GM18909 (cell line): Measurements from ENCODE around the gene GNG3.
A peak's percentile ranks its signal among the peaks of the same experiment; 100 is the strongest.
"Not testable (repeated sequence)": the region's sequence is repeated elsewhere in the genome, so short reads cannot be mapped to it uniquely, and the experiment has no call there.

Experiments
- ATAC-seq: cut with Tn5 transposase; IDR thresholded peaks from one replicate; pipeline ENCODE4 v1.9.1; 2021; ENCODE audit warnings: mild to moderate bottlenecking; ENCODE audit not compliant: unreplicated experiment, poor library complexity

GNG3 gene

GRCh38 chr11:62707277-62707861 is at the start of gene GNG3, which contains the start of gene BSCL2:
Gene GNG3, plus strand, starts transcription at chr11:62707676. Its CDS starts 620 bp downstream, at chr11:62708296.
Gene BSCL2, minus strand, starts transcription at chr11:62707424. Its CDS starts 229 bp downstream, at chr11:62707195.
- ATAC-seq: no peak

GRCh38 chr11:62664405-62665074 is 42.9 kb upstream of the GNG3 start:
- ATAC-seq: peak; percentile 35

DNA sequence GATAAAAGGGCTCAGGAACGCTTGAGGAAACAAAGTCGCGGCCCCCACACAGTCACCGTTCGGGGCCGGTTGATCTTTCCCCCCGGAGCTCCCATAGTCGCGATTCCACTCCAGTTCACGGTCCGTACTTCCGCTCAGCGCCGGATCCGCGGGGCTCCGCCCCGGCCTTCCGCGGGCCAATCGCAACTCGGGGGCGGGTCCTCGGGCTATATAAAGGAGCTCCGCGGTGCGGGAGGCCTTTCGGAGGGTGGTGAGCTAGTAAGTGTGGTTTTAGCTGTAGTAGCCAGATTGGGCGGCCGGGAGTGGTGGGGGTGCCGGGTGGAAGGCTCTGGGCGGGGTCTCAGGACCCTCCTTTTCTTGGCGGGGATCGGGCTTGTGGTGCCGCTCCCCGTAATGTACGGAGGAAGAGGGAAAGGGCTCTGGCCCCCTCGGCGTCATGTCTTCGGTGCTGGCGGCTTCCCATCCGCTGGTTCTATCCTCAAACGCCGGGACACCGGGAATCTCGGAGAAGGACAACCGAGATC is 42.3 kb upstream of the GNG3 start, which contains the start of the genes C11orf98 and CSKMT:
Gene C11orf98 (minus strand): TSS at position 136 of the 524 bp plus-strand sequence. CDS start 41 bp downstream, at position 95.
Gene CSKMT (plus strand): TSS at position 238 of the 524 bp plus-strand sequence. CDS start 568 bp downstream, outside the sequence.
- ATAC-seq: peak; percentile 87

GRCh38 chr11:62665599-62666258 is 41.7 kb upstream of the GNG3 start:
- peak; percentile 3 for ATAC-seq

DNA sequence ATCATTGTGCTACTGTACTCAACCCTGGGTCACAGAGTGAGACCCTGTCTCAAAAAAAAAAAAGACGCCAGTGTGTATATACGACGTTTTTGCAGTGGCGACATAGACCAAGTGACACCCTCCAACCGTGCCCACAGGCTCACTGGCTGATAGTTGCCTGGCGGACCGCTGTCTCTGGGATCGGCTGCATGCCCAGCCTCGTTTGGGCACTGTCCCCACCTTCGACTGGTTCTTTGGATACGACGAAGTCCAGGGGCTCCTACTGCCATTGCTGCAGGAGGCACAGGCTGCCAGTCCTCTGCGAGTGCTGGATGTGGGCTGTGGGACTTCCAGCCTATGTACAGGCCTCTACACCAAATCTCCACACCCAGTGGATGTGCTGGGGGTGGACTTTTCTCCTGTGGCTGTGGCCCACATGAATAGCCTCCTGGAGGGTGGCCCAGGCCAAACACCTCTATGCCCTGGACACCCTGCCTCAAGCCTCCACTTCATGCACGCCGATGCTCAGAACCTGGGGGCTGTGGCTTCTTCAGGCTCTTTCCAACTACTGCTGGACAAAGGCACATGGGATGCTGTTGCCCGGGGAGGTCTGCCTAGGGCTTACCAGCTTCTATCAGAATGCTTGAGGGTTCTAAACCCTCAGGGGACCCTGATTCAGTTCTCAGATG is 41.1 kb upstream of the GNG3 start:
- ATAC-seq: no peak

GRCh38 chr11:62667460-62667859 is 40.0 kb upstream of the GNG3 start:
- no peak for ATAC-seq

GRCh38 chr11:62669420-62670161 is 37.9 kb upstream of the GNG3 start:
- no peak for ATAC-seq

- peak; percentile 9 for ATAC-seq
These were observed 36.3 kb upstream of the GNG3 start for GRCh38 chr11:62671236-62671607.

DNA sequence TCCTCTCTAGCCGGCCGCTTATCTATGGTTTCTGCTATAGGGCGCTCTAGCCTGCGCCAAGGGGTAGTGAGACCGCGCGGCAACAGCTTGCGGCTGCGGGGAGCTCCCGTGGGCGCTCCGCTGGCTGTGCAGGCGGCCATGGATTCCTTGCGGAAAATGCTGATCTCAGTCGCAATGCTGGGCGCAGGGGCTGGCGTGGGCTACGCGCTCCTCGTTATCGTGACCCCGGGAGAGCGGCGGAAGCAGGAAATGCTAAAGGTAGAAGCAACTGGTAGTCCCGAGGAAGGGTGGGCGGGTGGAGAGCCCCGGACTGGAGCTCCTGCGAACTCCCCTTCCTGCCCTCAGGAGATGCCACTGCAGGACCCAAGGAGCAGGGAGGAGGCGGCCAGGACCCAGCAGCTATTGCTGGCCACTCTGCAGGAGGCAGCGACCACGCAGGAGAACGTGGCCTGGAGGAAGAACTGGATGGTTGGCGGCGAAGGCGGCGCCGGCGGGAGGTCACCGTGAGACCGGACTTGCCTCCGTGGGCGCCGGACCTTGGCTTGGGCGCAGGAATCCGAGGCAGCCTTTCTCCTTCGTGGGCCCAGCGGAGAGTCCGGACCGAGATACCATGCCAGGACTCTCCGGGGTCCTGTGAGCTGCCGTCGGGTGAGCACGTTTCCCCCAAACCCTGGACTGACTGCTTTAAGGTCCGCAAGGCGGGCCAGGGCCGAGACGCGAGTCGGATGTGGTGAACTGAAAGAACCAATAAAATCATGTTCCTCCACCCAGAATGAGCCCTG is 35.7 kb upstream of the GNG3 start, which contains the start of the genes LBHD1 and UQCC3:
Gene LBHD1 (minus strand): TSS at position 660 of the 782 bp plus-strand sequence. CDS start 2,236 bp downstream, outside the sequence.
Gene UQCC3 (plus strand): TSS at position 66 of the 782 bp plus-strand sequence. CDS start 73 bp downstream, at position 139.
- ATAC-seq: peak; percentile 55

GRCh38 chr11:62673196-62673525 is 34.3 kb upstream of the GNG3 start:
- ATAC-seq: no peak

GRCh38 chr11:62675415-62675814 is 32.1 kb upstream of the GNG3 start:
- not testable (repeated sequence) for ATAC-seq

DNA sequence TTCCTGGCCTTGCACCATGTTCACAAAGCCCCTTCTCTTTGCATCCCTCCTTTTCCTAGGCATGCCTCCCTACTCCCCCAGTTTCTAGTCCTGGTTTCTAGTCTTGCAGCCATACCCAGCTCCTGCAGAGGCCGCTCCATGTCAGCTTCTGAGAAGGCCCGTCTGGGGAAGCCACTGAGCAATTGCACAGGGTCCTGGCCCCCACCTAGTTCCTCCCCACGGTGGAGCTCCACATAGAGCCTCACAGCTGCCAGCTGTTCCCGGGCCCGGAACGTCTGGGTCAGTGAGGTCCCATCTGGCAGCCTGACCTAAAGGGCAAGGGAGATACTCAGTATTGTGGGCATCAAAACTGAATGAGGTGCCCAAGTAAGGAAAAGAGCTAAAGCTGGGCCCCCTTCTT is 30.8 kb upstream of the GNG3 start:
- no peak for ATAC-seq

GRCh38 chr11:62677156-62677555 is 30.3 kb upstream of the GNG3 start:
- no peak for ATAC-seq

DNA sequence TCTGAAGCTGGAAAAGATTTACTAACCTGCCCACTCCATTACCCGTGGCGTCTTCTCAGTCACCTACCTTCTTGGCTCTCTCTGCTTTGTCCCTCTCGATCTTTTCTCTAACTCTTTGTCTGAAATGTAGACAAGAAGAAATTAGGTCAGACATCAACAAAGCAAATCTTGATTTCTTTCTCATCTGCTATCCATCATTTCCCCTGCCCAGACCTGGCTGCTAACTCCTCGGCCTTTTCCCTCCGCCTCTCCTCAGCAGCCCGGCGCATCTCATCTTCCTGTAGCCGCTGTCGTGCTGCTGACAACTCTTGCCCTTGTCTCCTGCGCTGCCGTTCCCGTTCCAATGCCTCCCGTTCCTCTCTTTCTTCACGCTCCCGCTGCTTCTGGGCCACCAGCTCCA is 29.8 kb upstream of the GNG3 start:
- ATAC-seq: no peak

DNA sequence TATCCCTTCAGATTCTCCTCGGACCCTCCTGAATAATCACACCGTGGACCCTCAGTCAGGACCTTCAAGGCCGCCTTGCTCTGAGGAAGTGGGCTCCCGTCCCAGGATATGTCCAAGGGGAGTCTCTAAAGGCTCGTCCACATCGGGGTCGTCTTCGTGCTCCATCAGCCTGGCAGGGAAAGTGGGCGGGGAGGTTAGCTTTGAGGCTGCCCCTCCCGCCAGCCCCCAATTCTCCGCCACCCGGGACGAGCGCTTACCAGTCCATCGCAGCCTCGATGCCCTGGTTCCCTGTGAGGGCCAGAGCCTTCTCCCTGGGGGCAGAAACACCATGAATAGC is 29.1 kb upstream of the GNG3 start:
- no peak for ATAC-seq

DNA sequence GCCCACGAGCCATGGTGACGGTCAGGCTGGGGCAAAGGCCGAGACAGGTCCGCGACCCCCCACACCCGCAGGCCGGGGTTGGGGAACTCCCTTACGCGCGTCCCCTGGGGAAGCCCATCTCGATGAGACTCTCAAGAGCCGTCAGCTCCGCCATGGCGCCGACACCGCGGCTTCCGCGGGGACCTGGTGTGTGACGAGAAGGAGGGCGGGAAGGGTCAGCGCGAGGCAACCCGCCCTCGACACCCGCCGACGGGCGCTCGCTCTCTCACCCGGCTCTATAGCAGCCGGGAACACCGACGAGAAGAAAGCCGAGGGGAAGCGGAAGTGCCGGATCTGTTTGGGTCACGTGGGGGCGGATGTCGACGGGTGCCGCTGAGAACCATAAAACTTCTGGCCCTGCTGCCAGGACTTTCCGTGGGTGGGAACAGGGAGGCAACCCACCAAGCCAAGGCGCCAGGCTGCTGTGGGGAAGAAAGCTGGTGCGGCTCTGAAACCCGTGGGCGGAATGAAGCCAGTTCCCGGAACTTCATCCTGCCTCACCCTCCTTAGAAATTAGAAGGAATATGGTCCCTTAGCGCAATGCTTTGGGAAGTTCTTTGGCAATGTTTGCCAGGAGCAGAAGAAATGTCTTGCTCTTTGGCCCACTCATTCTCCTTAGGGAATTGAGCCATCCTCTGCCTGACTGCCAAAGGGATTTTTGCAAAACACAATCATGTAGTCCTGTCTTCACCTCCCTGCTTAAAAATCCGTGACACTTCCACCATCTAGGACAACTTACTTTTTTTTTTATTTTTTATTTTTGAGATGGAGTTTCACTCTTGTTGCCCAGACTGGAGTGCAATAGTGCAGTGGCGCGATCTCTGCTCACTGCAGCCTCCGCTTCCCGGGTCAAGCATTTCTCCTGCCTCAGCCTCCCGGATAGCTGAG is 28.4 kb upstream of the GNG3 start, which contains the start of gene UBXN1:
Gene UBXN1 (minus strand): TSS at position 304 of the 927 bp plus-strand sequence. CDS start 150 bp downstream, at position 154.
- peak; percentile 69 for ATAC-seq

DNA sequence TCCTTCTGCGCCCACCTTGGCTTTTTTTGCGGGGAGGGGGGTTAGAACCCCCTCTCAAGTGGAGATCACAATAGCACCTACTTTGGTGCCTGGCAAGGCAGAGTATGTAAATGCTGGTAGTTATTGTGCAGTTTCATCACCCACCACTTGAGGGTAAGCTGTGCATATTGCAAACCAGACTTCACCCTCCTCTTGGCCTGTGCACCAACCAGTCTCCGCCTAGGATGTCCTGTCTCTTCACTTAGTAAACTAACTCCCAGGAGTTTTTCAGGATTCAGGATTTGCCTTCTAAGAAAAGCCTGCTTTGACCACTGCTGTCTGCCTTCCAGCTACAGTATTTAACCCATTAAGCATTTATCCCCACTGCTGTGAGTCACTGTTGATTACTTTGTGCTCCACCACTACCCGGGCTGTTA is 26.6 kb upstream of the GNG3 start:
- ATAC-seq: no peak

GRCh38 chr11:62682518-62682917 is 25.0 kb upstream of the GNG3 start:
- ATAC-seq: no peak
